ENCODE data around the gene SSR4.
"Not testable (repeated sequence)": the region's sequence is repeated elsewhere in the genome, so short reads cannot be mapped to it uniquely, and the experiment has no call there.

Gene SSR4

GRCh38 chrX:153794018-153794896 is at the start of gene SSR4, which contains the start of gene IDH3G:
SSR4 (plus strand) TSS chrX:153794668; CDS start chrX:153794688, 20 bp downstream.
IDH3G (minus strand) TSS chrX:153794375; CDS start chrX:153794326, 49 bp downstream.
- DNase-seq, result peak; percentile 95 to 96

- not testable (repeated sequence) for DNase-seq
Measured at GRCh38 chrX:153745067-153745433, 49.4 kb upstream of the SSR4 start.

- no peak for DNase-seq
Measured at GRCh38 chrX:153746359-153746758, 48.1 kb upstream of the SSR4 start.

GRCh38 chrX:153746991-153747390 is 47.5 kb upstream of the SSR4 start:
- not testable (repeated sequence) for DNase-seq

GRCh38 chrX:153749017-153749416 is 45.5 kb upstream of the SSR4 start:
- not testable (repeated sequence) for DNase-seq

- no peak for DNase-seq
Measured at GRCh38 chrX:153750127-153750774, 44.2 kb upstream of the SSR4 start.

GRCh38 chrX:153755136-153755535 is 39.3 kb upstream of the SSR4 start:
- DNase-seq, result no peak

- DNase-seq, result no peak
Measured at GRCh38 chrX:153761863-153762262, 32.6 kb upstream of the SSR4 start.

GRCh38 chrX:153762626-153763173 is 31.8 kb upstream of the SSR4 start:
- DNase-seq, result no peak

- peak in 1 of 2 donors; percentile 0 for DNase-seq
Measured at GRCh38 chrX:153763298-153763932, 31.1 kb upstream of the SSR4 start.

GRCh38 chrX:153763989-153764755 is 30.3 kb upstream of the SSR4 start, which contains the start of gene PLXNB3:
PLXNB3 (plus strand) TSS chrX:153764249; CDS start chrX:153765536, 1,287 bp downstream.
- peak; percentile 74 to 77 for DNase-seq

GRCh38 chrX:153764786-153765137 is 29.7 kb upstream of the SSR4 start:
- peak in 1 of 2 donors; percentile 1 for DNase-seq

GRCh38 chrX:153765138-153766079 is 29.1 kb upstream of the SSR4 start:
- DNase-seq, result no peak

- peak in 1 of 2 donors; percentile 0 for DNase-seq
Measured at GRCh38 chrX:153766098-153766817, 28.2 kb upstream of the SSR4 start.

- no peak for DNase-seq
Measured at GRCh38 chrX:153766871-153767673, 27.4 kb upstream of the SSR4 start.

GRCh38 chrX:153767674-153768055 is 26.8 kb upstream of the SSR4 start:
- no peak for DNase-seq

- no peak for DNase-seq
Measured at GRCh38 chrX:153768311-153769157, 25.9 kb upstream of the SSR4 start.

GRCh38 chrX:153769158-153769864 is 25.2 kb upstream of the SSR4 start:
- peak in 1 of 2 donors; percentile 1 for DNase-seq

Measured in CD4-positive, alpha-beta T cell treated with Interferon alpha-2 for 1 hour (primary cell).